ENCODE data around the gene PLEKHB2. TPM values are rescaled to one million over a fixed set of nuclear protein-coding genes. Genes with fewer than 3 reads are reported as not detected.

The PLEKHB2 gene
- total RNA-seq, result 100 to 1,000 TPM in 1 of 2 donors, 10 to 100 TPM in 1; 77.1 to 107 TPM

- H3K27me3 ChIP-seq (replicated peaks; ENCODE audit: insufficient read depth), result no peaks in the 10 kb centered on the region
- peaks cover 5% of the 10 kb centered on the region for H3K4me1 ChIP-seq (replicated peaks)
- TF ChIP-seq POLR2AphosphoS5 (IDR thresholded peaks at IDR 0.05) (peak; percentile 95), CTCF (IDR thresholded peaks at IDR 0.05) (peak in 2 of 4 experiments; percentile 25 to 45), POLR2A (IDR thresholded peaks at IDR 0.05) (peak; percentile 94)
- peak within 1 kb of the TSS; percentile 87 to 90 for H3K27ac ChIP-seq
- DNase-seq (ENCODE audit: low spot score), result peak; percentile 85
- H3K4me3 ChIP-seq, result peak within 1 kb of the TSS; percentile 75 to 90
- WGBS, result under 1% methylated on average over 66 of the region's 66 CpGs
- H3K36me3 ChIP-seq, result no peaks in the 10 kb centered on the region
- intact Hi-C loops (cut with DNase I), result loop anchor here (10.0 kb wide), 1 partner anchor 921 kb away; the partner anchor contains the start of genes MZT2B and SMPD4
- H3K9me3 ChIP-seq, result no peaks in the 10 kb centered on the region
Observed at GRCh38 chr2:131105156-131105949, at the start of gene PLEKHB2. TSS of gene PLEKHB2 (plus strand) at chr2:131105336. CDS start at chr2:131120942, 15,606 bp downstream.

GRCh38 chr2:131056204-131056931, 48.8 kb upstream of the PLEKHB2 start:
- Histone ChIP-seq H3K4me3 (no peak overlapping the region), H3K36me3 (peaks cover 5 to 17% of the 10 kb centered on the region in 2 donors), H3K4me1 (replicated peaks) (no peaks in the 10 kb centered on the region), H3K27ac (no peak overlapping the region), H3K9me3 (no peaks in the 10 kb centered on the region), H3K27me3 (replicated peaks; ENCODE audit: insufficient read depth) (no peaks in the 10 kb centered on the region)
- no peak for DNase-seq (ENCODE audit: low spot score)
- TF ChIP-seq POLR2A (IDR thresholded peaks at IDR 0.05) (no peak), CTCF (IDR thresholded peaks at IDR 0.05) (no peak), POLR2AphosphoS5 (IDR thresholded peaks at IDR 0.05) (no peak)
- intact Hi-C loops (cut with DNase I), result no loop called here
- WGBS, result 50% methylated on average over 5 of the region's 5 CpGs

GRCh38 chr2:131056932-131057287, 48.2 kb upstream of the PLEKHB2 start:
- no peak for TF ChIP-seq CTCF (IDR thresholded peaks at IDR 0.05)
- no peak for TF ChIP-seq POLR2A (IDR thresholded peaks at IDR 0.05)
- TF ChIP-seq POLR2AphosphoS5 (IDR thresholded peaks at IDR 0.05), result no peak
- peaks cover 5 to 17% of the 10 kb centered on the region in 2 donors for H3K36me3 ChIP-seq

GRCh38 chr2:131058214-131058843, 46.8 kb upstream of the PLEKHB2 start:
- Histone ChIP-seq H3K27ac (no peak overlapping the region), H3K4me1 (replicated peaks) (no peaks in the 10 kb centered on the region), H3K27me3 (replicated peaks; ENCODE audit: insufficient read depth) (no peaks in the 10 kb centered on the region), H3K9me3 (no peaks in the 10 kb centered on the region), H3K36me3 (peaks cover 0 to 8% of the 10 kb centered on the region in 2 donors), H3K4me3 (no peak overlapping the region)
- TF ChIP-seq POLR2AphosphoS5 (IDR thresholded peaks at IDR 0.05), result no peak
- TF ChIP-seq CTCF (IDR thresholded peaks at IDR 0.05), result no peak
- no peak for TF ChIP-seq POLR2A (IDR thresholded peaks at IDR 0.05)
- intact Hi-C loops (cut with DNase I), result no loop called here
- 85% methylated on average over 8 of the region's 8 CpGs for WGBS
- DNase-seq (ENCODE audit: low spot score), result no peak

More at GRCh38 chr2:131056932-131057287, 48.2 kb upstream of the PLEKHB2 start:
- no peaks in the 10 kb centered on the region for H3K9me3 ChIP-seq
- no peaks in the 10 kb centered on the region for H3K27me3 ChIP-seq (replicated peaks; ENCODE audit: insufficient read depth)
- no peaks in the 10 kb centered on the region for H3K4me1 ChIP-seq (replicated peaks)
- DNase-seq (ENCODE audit: low spot score), result no peak
- intact Hi-C loops (cut with DNase I), result no loop called here
- WGBS, result 75% methylated on average over 4 of the region's 4 CpGs
- no peak overlapping the region for H3K4me3 ChIP-seq
- no peak overlapping the region for H3K27ac ChIP-seq
